Activated CD4-positive, alpha-beta memory T cell treated with anti-CD3 and anti-CD28 coated beads for 36 hours (primary cell): ENCODE data around the gene KRTAP10-12. TPM values are rescaled to one million over a fixed set of nuclear protein-coding genes. Genes with fewer than 3 reads are reported as not detected.

Source experiments
- CTCF ChIA-PET: fragments of 350-600 bp; sonication (Branson Sonifier 250); formaldehyde crosslinking; loops from one replicate; lab custom pipeline; 2021; ENCODE audit warnings: antibody characterized with exemption, inconsistent platforms; lab: Charles Lee
- POLR2A ChIA-PET: fragments of 350-600 bp; sonication (Branson Sonifier 250); formaldehyde crosslinking; loops from one replicate; lab custom pipeline; 2021; ENCODE audit warnings: antibody characterized with exemption; lab: Charles Lee
- DNase-seq: peaks from one replicate; pipeline ENCODE4 v3.0.0-alpha.2; 2020
- H3K27ac Mint-ChIP-seq: one replicate; pipeline ENCODE4 v1.8.0; 2021; ENCODE audit warnings: mixed read lengths
- H3K27me3 Mint-ChIP-seq: one replicate; pipeline ENCODE4 v1.8.0; 2021; ENCODE audit warnings: mixed read lengths
- H3K36me3 Mint-ChIP-seq: one replicate; pipeline ENCODE4 v1.8.0; 2021; ENCODE audit warnings: mixed read lengths
- H3K4me1 Mint-ChIP-seq: one replicate; pipeline ENCODE4 v1.8.0; 2021; ENCODE audit warnings: low read depth, mixed read lengths
- H3K4me3 Mint-ChIP-seq: one replicate; pipeline ENCODE4 v1.8.0; 2021; ENCODE audit warnings: mild to moderate bottlenecking, mixed read lengths
- H3K9me3 Mint-ChIP-seq: one replicate; pipeline ENCODE4 v1.8.0; 2021; ENCODE audit warnings: mixed read lengths
- intact Hi-C: fragments of 100-400 bp; cut with micrococcal nuclease; formaldehyde crosslinking; loops from one replicate; pipeline ENCODE4 v1.15.1; 2023
- total RNA-seq, 2 experiments: library from RNA; stranded (reverse); gene quantifications; one replicate each; pipeline ENCODE4 v1.2.3, GENCODE V29; 2021

KRTAP10-12 gene
- total RNA-seq, 2 experiments from 2014 or later: not detected

DNA sequence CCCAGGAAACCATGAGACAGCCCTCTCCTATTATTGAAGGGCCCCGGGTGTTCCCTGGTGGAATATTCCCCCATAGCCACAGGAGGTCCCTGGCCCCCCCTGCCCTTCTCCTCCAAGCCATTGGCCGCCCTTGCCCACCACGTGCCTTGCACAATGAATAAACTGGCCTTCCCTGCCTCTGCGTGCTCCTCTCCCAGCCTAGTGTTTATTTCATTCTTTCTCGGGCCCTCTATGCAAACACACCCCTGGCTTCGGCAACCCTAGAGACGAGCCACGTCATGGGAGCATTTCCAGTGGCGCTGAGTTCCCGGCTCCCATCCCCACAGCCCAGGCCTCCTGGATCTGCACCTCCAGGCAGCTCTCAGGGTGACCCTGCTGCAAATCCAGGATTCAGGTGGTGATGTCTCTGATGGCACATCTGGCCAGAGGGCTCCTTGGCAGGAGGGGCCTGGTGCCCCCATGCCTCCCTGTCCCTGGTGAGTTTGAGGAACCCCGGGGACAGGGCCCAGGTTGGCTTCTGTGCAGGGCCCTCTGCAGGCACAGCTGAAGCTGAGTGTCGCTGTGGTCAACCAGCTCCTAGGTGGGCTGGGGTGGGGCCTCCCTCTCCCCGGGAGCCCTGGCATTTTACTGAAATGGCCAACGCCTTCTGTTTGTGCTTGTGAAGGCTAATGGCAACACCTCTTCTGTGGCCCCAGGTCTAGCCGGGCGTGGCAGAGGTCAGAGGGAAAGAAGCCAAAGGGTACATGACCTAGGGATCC lies 6.2 kb downstream of the KRTAP10-12 start:
- ChIA-PET POLR2A (no interaction called here), CTCF (interaction anchor here (1.6 kb wide), 1 partner anchor 12 kb away, joined by 3 read pairs; no protein-coding TSS in a partner anchor)
- Mint-ChIP-seq H3K9me3 (peaks cover 9% of the 10 kb centered on the region), H3K36me3 (peaks cover 8% of the 10 kb centered on the region), H3K27me3 (peaks cover 71% of the 10 kb centered on the region), H3K27ac (no peak overlapping the region), H3K4me1 (peaks cover 2% of the 10 kb centered on the region), H3K4me3 (no peak overlapping the region)
- no peak for DNase-seq
- intact Hi-C loops: no loop called here

DNA sequence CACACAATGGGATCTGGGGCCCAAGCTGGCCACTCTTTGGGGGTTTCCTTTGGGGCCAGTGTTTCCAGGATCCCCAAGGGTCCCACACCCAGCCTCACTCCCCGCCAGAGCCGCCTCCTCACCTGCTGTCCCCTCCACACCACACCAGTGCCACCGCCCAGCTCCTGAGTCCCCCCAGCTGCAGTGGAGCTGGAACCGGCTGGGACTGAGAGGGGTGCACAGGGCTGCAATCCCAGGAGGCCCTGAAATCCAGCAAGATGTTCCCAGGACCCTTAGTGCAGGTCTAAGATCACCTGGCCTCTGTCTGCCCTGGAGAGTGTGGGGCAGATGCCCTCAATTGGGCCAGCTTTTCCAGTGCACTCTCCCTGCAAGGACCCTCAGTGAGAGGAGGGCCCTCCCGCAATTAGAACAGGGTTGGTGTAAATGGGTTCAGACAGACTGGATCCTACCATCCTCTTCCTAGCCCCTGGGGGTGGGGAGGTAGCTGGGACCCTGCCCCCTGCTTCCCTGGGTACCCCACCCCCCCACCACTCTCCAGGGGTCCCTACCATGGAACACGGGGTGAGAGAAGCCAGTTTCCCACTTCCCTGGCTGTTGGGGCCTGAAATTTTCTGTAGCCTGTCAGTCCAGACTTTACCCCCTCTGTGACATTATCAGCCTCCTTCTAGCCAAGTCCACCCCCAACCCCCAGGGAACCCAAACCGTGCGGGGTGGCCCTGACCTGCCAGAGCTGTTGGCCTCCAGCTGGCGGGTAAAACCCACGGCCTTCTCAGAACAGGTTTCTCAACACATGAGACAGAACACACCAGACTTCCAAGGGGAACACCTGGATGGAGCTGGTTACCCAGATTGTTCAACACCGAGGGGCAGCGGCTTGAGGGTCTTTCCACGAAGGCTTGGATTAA lies 7.0 kb downstream of the KRTAP10-12 start:
- Mint-ChIP-seq H3K4me1 (peaks cover 6% of the 10 kb centered on the region), H3K9me3 (peaks cover 9% of the 10 kb centered on the region), H3K27ac (no peak overlapping the region), H3K27me3 (peaks cover 72% of the 10 kb centered on the region), H3K36me3 (peaks cover 8% of the 10 kb centered on the region), H3K4me3 (no peak overlapping the region)
- ChIA-PET CTCF (interaction anchor here (1.6 kb wide), 1 partner anchor 13 kb away, joined by 3 read pairs; no protein-coding TSS in a partner anchor), POLR2A (no interaction called here)
- intact Hi-C loops: no loop called here
- DNase-seq: no peak

DNA sequence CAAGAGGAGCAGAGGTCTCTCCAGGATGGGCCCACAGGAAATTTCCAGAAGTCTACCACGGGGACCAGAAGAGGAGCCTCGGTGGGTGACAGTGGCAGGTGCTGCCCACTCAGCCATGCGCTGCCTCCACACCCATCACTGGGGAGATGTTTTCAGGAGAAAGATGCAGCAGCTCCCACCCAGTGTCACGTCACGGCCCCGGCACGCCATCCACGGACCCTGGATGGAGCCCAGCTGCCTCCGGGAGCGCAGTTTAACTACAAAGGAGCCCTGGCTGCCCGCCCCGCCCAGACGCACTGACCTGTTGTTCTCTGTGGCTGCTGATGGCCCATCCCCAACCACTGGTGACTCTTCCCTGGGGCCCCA lies 7.6 kb downstream of the KRTAP10-12 start:
- peaks cover 11% of the 10 kb centered on the region for H3K4me1 Mint-ChIP-seq
- peaks cover 9% of the 10 kb centered on the region for H3K9me3 Mint-ChIP-seq
- H3K27ac Mint-ChIP-seq: no peak overlapping the region
- ChIA-PET POLR2A (no interaction called here), CTCF (no interaction called here)
- H3K27me3 Mint-ChIP-seq: peaks cover 75% of the 10 kb centered on the region
- no peak overlapping the region for H3K4me3 Mint-ChIP-seq
- H3K36me3 Mint-ChIP-seq: peaks cover 8% of the 10 kb centered on the region
- DNase-seq: no peak
- intact Hi-C loops: no loop called here

DNA sequence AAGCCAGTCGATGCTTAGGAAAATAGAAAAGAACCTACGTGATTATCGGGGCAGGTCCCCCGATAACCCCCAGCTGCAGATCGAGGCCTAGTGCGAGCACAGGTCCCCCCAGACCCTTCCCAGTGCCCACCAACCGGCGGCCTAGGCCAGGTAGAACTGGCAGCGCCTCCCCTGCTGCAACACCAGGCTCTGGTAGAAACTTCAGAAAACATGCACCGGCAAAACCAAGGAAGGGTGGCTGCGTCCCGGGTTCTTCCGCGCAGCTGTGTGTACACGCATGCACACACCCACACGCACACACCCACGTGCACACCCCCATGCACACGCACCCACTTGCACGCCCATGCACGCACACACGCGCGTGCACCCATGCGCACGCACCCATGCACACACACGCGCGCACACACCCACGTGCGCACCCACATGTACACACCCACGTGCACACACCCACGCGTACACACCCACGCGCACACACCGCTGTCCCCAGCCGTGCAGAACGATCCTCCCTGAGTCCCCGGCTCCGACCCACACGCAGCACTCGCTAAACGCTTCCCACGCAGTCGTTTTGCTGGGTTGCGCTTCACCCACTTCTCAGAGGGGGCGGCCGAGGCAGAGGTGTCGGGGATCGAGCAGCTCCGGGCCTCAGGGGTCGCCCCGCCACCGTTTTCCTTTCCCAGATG lies 9.2 kb downstream of the KRTAP10-12 start:
- no peak overlapping the region for H3K4me3 Mint-ChIP-seq

DNA sequence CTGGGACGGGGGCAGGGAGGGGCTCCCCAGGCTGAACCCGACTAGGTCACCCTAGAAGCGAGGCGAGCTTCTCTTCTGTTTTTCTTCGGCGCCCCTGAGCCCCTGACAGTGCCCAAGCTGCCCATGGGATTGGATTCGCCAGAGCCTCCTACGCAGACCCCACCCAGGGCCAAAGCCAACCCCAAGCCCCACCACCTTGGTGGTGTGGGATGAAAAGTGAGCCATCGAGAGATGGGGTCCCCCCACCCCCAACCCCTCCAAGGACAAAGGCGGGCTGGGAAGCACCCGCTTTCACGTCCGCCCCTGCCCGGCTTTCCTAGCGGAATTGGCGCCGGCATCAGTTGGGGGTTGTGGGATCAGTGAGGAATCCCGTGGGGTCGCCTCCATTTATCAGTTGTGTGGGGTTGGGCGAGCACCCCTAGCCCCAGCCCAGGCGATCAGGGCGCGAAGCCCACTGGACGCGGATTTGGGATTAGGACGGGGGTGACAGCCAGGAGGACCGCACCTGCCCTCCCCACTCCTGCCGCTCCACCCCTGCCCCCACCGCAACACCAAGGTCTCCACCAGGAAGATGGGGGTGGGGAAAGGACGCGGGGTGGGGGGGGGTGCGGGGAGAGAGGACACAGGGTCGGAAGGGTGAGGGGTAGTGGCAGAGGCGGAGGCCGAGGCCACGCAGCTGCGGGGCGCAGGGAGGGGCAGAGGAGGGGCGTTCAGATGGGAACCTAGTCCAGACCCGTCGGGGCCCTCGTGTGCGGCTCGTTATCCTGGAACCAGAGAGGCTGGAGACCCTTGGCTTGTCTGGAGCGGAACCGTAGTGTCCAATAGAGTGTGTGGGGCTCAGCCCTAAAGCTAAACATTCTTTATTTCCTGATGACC lies 10.0 kb downstream of the KRTAP10-12 start:
- CTCF ChIA-PET: no interaction called here
- DNase-seq: no peak
- Mint-ChIP-seq H3K27ac (no peak overlapping the region), H3K4me1 (peaks cover 27% of the 10 kb centered on the region), H3K36me3 (peaks cover 8% of the 10 kb centered on the region), H3K9me3 (peaks cover 9% of the 10 kb centered on the region), H3K27me3 (peaks cover 77% of the 10 kb centered on the region), H3K4me3 (no peak overlapping the region)
- intact Hi-C loops: no loop called here
- POLR2A ChIA-PET: no interaction called here

More for the DNA sequence above, 9.2 kb downstream of the KRTAP10-12 start:
- intact Hi-C loops: no loop called here
- H3K27ac Mint-ChIP-seq: no peak overlapping the region
- peaks cover 23% of the 10 kb centered on the region for H3K4me1 Mint-ChIP-seq
- CTCF ChIA-PET: no interaction called here
- peaks cover 8% of the 10 kb centered on the region for H3K36me3 Mint-ChIP-seq
- DNase-seq: no peak
- peaks cover 77% of the 10 kb centered on the region for H3K27me3 Mint-ChIP-seq
- POLR2A ChIA-PET: no interaction called here
- peaks cover 9% of the 10 kb centered on the region for H3K9me3 Mint-ChIP-seq

DNA sequence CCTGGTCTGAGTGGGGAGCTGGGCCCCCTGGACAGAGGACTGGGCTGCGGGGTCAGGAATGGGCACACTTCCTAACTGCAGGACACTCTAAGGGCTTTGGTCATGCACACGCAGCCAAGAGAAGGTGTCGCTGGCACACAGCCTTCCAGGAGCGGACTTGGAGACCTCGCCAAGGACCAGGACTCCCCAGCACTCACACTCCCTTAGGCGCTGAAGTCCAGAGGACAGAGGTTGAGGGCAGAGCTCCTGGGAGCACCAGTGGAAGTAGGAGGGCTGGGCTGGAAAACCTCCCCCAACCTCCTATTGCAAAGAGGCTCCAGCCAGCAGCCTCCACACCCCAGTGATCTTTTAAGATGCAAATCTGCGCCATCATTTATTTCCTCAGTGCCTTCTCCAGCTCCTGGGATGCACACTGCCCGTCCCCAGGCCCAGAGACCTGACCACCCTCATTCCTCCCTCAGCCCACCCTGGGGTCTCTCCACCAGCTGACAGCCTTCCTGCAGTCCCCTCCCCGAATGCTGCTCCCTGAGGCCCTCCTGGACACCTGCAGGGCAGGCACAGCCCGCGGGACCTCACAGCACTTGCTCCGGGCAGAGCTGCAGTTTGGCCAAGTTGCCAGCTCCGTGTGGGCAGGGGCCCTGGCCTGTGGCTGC lies 11.4 kb downstream of the KRTAP10-12 start:
- POLR2A ChIA-PET: no interaction called here
- intact Hi-C loops: no loop called here
- H3K4me1 Mint-ChIP-seq: peaks cover 27% of the 10 kb centered on the region
- H3K27ac Mint-ChIP-seq: no peak overlapping the region
- CTCF ChIA-PET: no interaction called here
- H3K27me3 Mint-ChIP-seq: peaks cover 77% of the 10 kb centered on the region
- H3K4me3 Mint-ChIP-seq: no peak overlapping the region
- no peak for DNase-seq
- peaks cover 9% of the 10 kb centered on the region for H3K9me3 Mint-ChIP-seq
- peaks cover 8% of the 10 kb centered on the region for H3K36me3 Mint-ChIP-seq

DNA sequence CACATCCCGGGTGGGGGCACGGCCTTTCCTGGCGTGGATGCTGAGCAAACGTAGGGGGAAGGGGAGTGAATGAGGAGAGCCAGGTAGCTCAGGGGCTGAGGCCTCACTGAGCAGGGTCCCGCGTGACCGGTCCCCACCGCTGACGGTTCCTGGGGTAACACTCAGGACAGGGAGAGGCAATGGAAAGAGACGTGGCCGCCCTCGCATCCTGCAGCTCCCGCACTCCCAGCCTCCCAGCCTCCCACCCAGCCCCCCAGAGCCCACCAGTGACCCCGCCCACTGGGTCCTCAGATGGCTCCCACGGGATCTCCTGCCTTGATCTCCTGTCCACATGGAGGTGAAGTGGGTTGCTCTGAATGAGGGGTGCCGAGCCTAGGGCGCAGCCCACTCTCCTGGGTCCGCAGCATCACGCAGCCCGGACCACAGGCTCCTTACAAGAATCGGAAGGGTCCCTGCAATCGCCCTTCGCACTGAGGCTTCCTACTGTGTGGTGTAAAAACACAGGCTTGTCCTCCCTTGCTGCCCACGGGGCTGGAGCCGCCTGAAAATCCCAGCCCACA lies 12.0 kb downstream of the KRTAP10-12 start:
- H3K4me1 Mint-ChIP-seq: peaks cover 27% of the 10 kb centered on the region
- intact Hi-C loops: no loop called here
- ChIA-PET CTCF (interaction anchor here (1.0 kb wide), 1 partner anchor 221 kb away, joined by 3 read pairs; no protein-coding TSS in a partner anchor), POLR2A (no interaction called here)
- peaks cover 81% of the 10 kb centered on the region for H3K27me3 Mint-ChIP-seq
- H3K4me3 Mint-ChIP-seq: no peak overlapping the region
- H3K36me3 Mint-ChIP-seq: peaks cover 8% of the 10 kb centered on the region
- no peak overlapping the region for H3K27ac Mint-ChIP-seq
- peaks cover 9% of the 10 kb centered on the region for H3K9me3 Mint-ChIP-seq
- DNase-seq: no peak

DNA sequence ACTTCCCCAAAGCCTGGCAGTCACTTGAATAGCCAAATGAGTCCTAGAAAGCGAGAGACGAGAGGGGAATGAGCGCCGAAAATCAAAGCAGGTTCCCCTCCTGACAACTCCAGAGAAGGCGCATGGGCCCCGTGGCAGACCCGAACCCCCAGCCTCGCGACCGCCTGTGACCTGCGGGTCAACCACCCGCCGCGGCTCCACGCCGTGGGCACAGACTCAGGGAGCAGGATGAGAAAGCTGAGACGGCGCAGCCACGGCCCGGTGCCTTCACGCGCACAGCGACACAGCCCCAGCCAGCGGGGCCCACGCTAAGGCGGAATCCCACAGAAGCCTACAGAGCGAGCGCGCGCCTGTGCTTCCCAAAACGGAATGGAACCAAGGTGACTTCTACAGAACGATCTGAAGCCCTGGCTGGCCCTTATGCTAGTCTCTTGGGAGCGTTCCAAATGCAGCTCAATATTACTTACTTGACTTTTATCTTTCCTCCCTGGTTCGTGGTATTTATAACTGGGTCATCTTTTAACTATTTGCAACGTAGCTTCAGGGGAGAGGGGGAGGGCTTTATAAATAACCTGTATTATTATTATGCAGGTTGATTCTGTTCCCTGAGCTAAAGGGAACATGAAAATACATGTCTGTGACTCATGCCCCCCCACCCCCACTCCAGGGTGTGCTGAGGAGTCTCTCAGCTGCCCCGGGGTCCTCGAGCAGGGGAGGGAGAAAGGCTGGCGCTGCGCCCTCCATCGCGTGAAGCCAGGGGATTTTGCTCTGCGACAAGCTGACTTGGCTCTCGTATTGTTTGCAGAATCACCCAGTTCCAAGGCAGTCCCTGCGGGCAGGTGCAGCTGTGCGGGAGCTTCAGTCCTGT lies 12.7 kb downstream of the KRTAP10-12 start:
- peaks cover 8% of the 10 kb centered on the region for H3K36me3 Mint-ChIP-seq
- H3K4me1 Mint-ChIP-seq: peaks cover 29% of the 10 kb centered on the region
- H3K27me3 Mint-ChIP-seq: peaks cover 80% of the 10 kb centered on the region
- ChIA-PET CTCF (interaction anchor here (1.0 kb wide), 1 partner anchor 222 kb away, joined by 3 read pairs; no protein-coding TSS in a partner anchor), POLR2A (interaction anchor here (1.1 kb wide), 1 partner anchor 13 kb away, joined by 4 read pairs; no protein-coding TSS in a partner anchor)
- intact Hi-C loops: no loop called here
- H3K4me3 Mint-ChIP-seq: no peak overlapping the region
- no peak overlapping the region for H3K27ac Mint-ChIP-seq
- H3K9me3 Mint-ChIP-seq: peaks cover 9% of the 10 kb centered on the region
- no peak for DNase-seq

DNA sequence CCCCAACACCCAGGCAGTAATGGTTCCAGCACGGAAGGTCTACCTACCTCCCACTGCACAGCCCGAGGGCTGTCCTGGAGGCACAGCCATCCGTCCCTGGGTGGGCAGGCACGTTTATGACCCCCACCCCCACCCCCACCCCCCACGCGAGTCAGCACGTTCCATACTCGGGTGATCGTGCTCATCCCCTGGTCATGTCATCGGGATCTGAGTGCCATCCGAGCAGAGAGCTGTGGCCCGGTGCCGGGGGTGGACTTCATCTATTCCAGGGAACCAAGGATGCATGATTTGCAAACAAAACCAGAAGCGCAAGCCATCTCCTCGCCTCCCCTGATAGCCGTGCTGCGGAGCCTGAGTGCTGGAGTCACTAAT lies 13.3 kb downstream of the KRTAP10-12 start:
- CTCF ChIA-PET: interaction anchor here (1.0 kb wide), 1 partner anchor 222 kb away, joined by 3 read pairs; no protein-coding TSS in a partner anchor
- peak; percentile 9 for DNase-seq
- H3K27me3 Mint-ChIP-seq: peaks cover 80% of the 10 kb centered on the region
- peaks cover 34% of the 10 kb centered on the region for H3K4me1 Mint-ChIP-seq
- peaks cover 7% of the 10 kb centered on the region for H3K9me3 Mint-ChIP-seq
- peaks cover 6% of the 10 kb centered on the region for H3K36me3 Mint-ChIP-seq
- intact Hi-C loops: no loop called here
- no peak overlapping the region for H3K4me3 Mint-ChIP-seq
- H3K27ac Mint-ChIP-seq: no peak overlapping the region
- POLR2A ChIA-PET: interaction anchor here (1.1 kb wide), 1 partner anchor 13 kb away, joined by 4 read pairs; no protein-coding TSS in a partner anchor

DNA sequence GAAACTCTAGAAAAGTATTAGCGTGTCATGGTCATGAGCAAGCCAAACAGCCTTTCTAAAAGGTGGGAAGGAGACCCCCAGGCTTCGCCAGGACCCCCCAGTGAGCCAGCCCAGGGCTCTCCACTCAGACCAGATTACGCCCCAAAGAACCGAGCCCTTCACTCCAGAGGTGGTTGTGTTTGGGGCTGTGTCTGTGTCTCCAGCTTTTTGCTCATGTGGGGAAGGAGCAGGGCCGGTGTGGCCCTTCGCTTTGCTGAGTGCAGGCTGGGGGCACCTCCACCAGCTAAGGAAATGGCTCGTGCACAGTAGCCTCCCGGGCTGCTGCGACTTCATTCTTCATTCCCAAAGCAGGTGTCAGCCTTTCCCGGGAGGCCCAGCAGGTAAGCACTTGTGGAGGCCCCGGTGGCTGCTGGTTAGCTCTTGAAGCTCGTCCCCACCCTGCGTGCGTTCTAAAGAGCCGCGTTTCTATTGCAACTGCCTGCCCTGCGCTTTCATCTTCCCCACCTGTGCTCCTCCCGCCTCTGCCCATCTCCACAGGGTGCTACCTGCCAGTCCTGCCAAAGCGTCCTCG lies 13.9 kb downstream of the KRTAP10-12 start:
- peaks cover 4% of the 10 kb centered on the region for H3K9me3 Mint-ChIP-seq
- H3K27ac Mint-ChIP-seq: no peak overlapping the region
- H3K27me3 Mint-ChIP-seq: peaks cover 80% of the 10 kb centered on the region
- DNase-seq: peak; percentile 9
- H3K36me3 Mint-ChIP-seq: peaks cover 3% of the 10 kb centered on the region
- ChIA-PET POLR2A (no interaction called here), CTCF (no interaction called here)
- H3K4me3 Mint-ChIP-seq: no peak overlapping the region
- peaks cover 34% of the 10 kb centered on the region for H3K4me1 Mint-ChIP-seq
- intact Hi-C loops: no loop called here
